DOHH2 (cell line): Measurements from ENCODE around the gene TTYH1.
"Not testable (repeated sequence)": the region's sequence is repeated elsewhere in the genome, so short reads cannot be mapped to it uniquely, and the experiment has no call there.

Experiments used
- H3F3A ChIP-seq: fragments of 200-600 bp; sonication (generic), shearing (Covaris generic); 2 replicates; pipeline ENCODE4 v1.6.0; 2016; ENCODE audit warnings: antibody characterized with exemption, mild to moderate bottlenecking; ENCODE audit not compliant: control insufficient read depth, insufficient read depth
- H3K27ac ChIP-seq: fragments of 200-600 bp; sonication (generic); 2 replicates; pipeline ENCODE4 v1.5.1; 2014; ENCODE audit warnings: low read depth, mild to moderate bottlenecking, low read length, moderate library complexity
- H3K27me3 ChIP-seq: fragments of 200-600 bp; sonication (generic); 2 replicates; pipeline ENCODE4 v1.6.1; 2014; ENCODE audit warnings: mild to moderate bottlenecking, low read length, mixed read lengths; ENCODE audit not compliant: control insufficient read depth
- H3K36me3 ChIP-seq: fragments of 200-600 bp; sonication (generic); 2 replicates; pipeline ENCODE4 v1.6.1; 2014; ENCODE audit warnings: mild to moderate bottlenecking, low read length, moderate library complexity, mixed read lengths; ENCODE audit not compliant: control insufficient read depth
- H3K4me1 ChIP-seq: fragments of 200-600 bp; sonication (generic); 2 replicates; pipeline ENCODE4 v1.6.1; 2014; ENCODE audit warnings: mild to moderate bottlenecking, low read length, mixed read lengths; ENCODE audit not compliant: control insufficient read depth
- H3K4me2 ChIP-seq: fragments of 200-600 bp; sonication (generic); 2 replicates; pipeline ENCODE4 v1.6.0; 2014; ENCODE audit warnings: mild to moderate bottlenecking, low read length, moderate library complexity
- H3K4me3 ChIP-seq: fragments of 200-600 bp; sonication (generic); 2 replicates; pipeline ENCODE4 v1.5.1; 2014; ENCODE audit warnings: mild to moderate bottlenecking, low read length, mixed read lengths
- H3K79me2 ChIP-seq: fragments of 200-600 bp; sonication (generic); 2 replicates; pipeline ENCODE4 v1.6.1; 2014; ENCODE audit warnings: mild to moderate bottlenecking, low read length, mixed read lengths; ENCODE audit not compliant: control insufficient read depth
- H3K9me2 ChIP-seq: fragments of 200-600 bp; sonication (generic); replicated peaks from 2 replicates; pipeline ENCODE4 v1.6.1; 2014; ENCODE audit warnings: mild to moderate bottlenecking, low read length, mixed read lengths; ENCODE audit not compliant: control insufficient read depth
- H3K9me3 ChIP-seq: fragments of 200-600 bp; sonication (generic); 2 replicates; pipeline ENCODE4 v1.6.1; 2014; ENCODE audit warnings: antibody characterized with exemption, low read length, mixed read lengths; ENCODE audit not compliant: control insufficient read depth, insufficient read depth
- H4K20me1 ChIP-seq: fragments of 200-600 bp; sonication (generic); 2 replicates; pipeline ENCODE4 v1.6.0; 2014; ENCODE audit warnings: low read depth, mild to moderate bottlenecking, antibody characterized with exemption, low read length, moderate library complexity; ENCODE audit not compliant: control insufficient read depth, insufficient read depth
- CTCF ChIP-seq: fragments of 200-600 bp; sonication (generic); IDR thresholded peaks from one replicate; pipeline ENCODE4 v1.5.1; 2014; ENCODE audit warnings: antibody characterized with exemption, mild to moderate bottlenecking, low read depth, low read length; ENCODE audit not compliant: poor library complexity, severe bottlenecking
- EZH2phosphoT487 ChIP-seq: fragments of 200-600 bp; sonication (generic); IDR thresholded peaks from 2 replicates; pipeline ENCODE4 v1.6.1; 2017; ENCODE audit warnings: borderline replicate concordance, mild to moderate bottlenecking, antibody characterized with exemption, low read length, moderate library complexity, mixed read lengths

Gene TTYH1

GRCh38 chr19:54465426-54466109 is 50.3 kb downstream of the TTYH1 start:
- H3K79me2 ChIP-seq, result peaks cover 13% of the 10 kb centered on the region
- peaks cover 13% of the 10 kb centered on the region for H3K27me3 ChIP-seq
- no peak overlapping the region for H3K4me3 ChIP-seq
- peaks cover 18% of the 10 kb centered on the region for H3K36me3 ChIP-seq
- H3K27ac ChIP-seq, result no peak overlapping the region
- no peak overlapping the region for H3K4me2 ChIP-seq
- H3K4me1 ChIP-seq, result peaks cover 30% of the 10 kb centered on the region
- H3K9me2 ChIP-seq, result no peaks in the 10 kb centered on the region
- H3K9me3 ChIP-seq, result no peaks in the 10 kb centered on the region
- peaks cover 6% of the 10 kb centered on the region; the same call in 1 of the 2 replicates for H3F3A ChIP-seq
- TF ChIP-seq EZH2phosphoT487 (no peak), CTCF (no peak)
- no peaks in the 10 kb centered on the region for H4K20me1 ChIP-seq

GRCh38 chr19:54466110-54466480 is 50.8 kb downstream of the TTYH1 start:
- not testable (repeated sequence) for H3K4me3 ChIP-seq, H3K9me2 ChIP-seq, H3K9me3 ChIP-seq, H3K4me2 ChIP-seq, H3K27ac ChIP-seq, H4K20me1 ChIP-seq, H3F3A ChIP-seq
- Histone ChIP-seq H3K36me3 (peaks cover 13% of the 10 kb centered on the region), H3K79me2 (peaks cover 13% of the 10 kb centered on the region), H3K4me1 (peaks cover 30% of the 10 kb centered on the region), H3K27me3 (peaks cover 18% of the 10 kb centered on the region)

- TF ChIP-seq CTCF, result no peak
- no peak for TF ChIP-seq EZH2phosphoT487
- no peaks in the 10 kb centered on the region for H3K9me3 ChIP-seq
- H3K9me2 ChIP-seq, result no peaks in the 10 kb centered on the region
- no peaks in the 10 kb centered on the region for H4K20me1 ChIP-seq
- no peaks in the 10 kb centered on the region for H3K79me2 ChIP-seq
- peaks cover 9% of the 10 kb centered on the region for H3K4me1 ChIP-seq
- 0 out of 2 replicates have a peak, but pooled peaks cover under 1% of the 10 kb centered on the region for H3F3A ChIP-seq
- H3K27ac ChIP-seq, result no peak overlapping the region
- no peaks in the 10 kb centered on the region for H3K36me3 ChIP-seq
- no peak overlapping the region for H3K4me3 ChIP-seq
- H3K4me2 ChIP-seq, result no peak overlapping the region
- H3K27me3 ChIP-seq, result peaks cover 30% of the 10 kb centered on the region
Measured at GRCh38 chr19:54469496-54469934, 54.3 kb downstream of the TTYH1 start.

- Histone ChIP-seq H3K4me1 (peaks cover 6% of the 10 kb centered on the region), H3F3A (no peaks in the 10 kb centered on the region), H3K4me2 (no peak overlapping the region), H3K27ac (no peak overlapping the region), H3K79me2 (no peaks in the 10 kb centered on the region), H3K36me3 (no peaks in the 10 kb centered on the region), H3K9me3 (no peaks in the 10 kb centered on the region), H3K27me3 (peaks cover 30% of the 10 kb centered on the region), H3K9me2 (no peaks in the 10 kb centered on the region), H3K4me3 (no peak overlapping the region), H4K20me1 (no peaks in the 10 kb centered on the region)
- TF ChIP-seq EZH2phosphoT487 (no peak), CTCF (no peak)
Measured at GRCh38 chr19:54470276-54470887, 55.1 kb downstream of the TTYH1 start.
